ENCODE data around the gene CERS3.

GRCh38 chr15:100542290-100542689, 13.5 kb upstream of the CERS3 start:
- TF ChIP-seq POLR2A (IDR thresholded peaks at IDR 0.05), result no peak
- TF ChIP-seq, protein P1, sequence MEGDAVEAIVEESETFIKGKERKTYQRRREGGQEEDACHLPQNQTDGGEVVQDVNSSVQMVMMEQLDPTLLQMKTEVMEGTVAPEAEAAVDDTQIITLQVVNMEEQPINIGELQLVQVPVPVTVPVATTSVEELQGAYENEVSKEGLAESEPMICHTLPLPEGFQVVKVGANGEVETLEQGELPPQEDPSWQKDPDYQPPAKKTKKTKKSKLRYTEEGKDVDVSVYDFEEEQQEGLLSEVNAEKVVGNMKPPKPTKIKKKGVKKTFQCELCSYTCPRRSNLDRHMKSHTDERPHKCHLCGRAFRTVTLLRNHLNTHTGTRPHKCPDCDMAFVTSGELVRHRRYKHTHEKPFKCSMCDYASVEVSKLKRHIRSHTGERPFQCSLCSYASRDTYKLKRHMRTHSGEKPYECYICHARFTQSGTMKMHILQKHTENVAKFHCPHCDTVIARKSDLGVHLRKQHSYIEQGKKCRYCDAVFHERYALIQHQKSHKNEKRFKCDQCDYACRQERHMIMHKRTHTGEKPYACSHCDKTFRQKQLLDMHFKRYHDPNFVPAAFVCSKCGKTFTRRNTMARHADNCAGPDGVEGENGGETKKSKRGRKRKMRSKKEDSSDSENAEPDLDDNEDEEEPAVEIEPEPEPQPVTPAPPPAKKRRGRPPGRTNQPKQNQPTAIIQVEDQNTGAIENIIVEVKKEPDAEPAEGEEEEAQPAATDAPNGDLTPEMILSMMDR (IDR thresholded peaks at IDR 0.05), result no peak

Measured in thyroid gland (tissue), 4 donors.